AG08395 (cell line): ENCODE data around the gene WRAP73.

Source experiments
- DNase-seq: peaks from one replicate; pipeline ENCODE4 v3.0.0; 2012; ENCODE audit warnings: mixed read lengths, low spot score

WRAP73 gene

GRCh38 chr1:3611170-3612019, 38.5 kb downstream of the WRAP73 start, which contains the start of gene MEGF6:
MEGF6 (minus strand) TSS chr1:3611508; CDS start chr1:3611268, 240 bp downstream.
- peak; percentile 62 for DNase-seq

GRCh38 chr1:3610527-3611169, 39.3 kb downstream of the WRAP73 start:
- peak; percentile 29 for DNase-seq

DNA sequence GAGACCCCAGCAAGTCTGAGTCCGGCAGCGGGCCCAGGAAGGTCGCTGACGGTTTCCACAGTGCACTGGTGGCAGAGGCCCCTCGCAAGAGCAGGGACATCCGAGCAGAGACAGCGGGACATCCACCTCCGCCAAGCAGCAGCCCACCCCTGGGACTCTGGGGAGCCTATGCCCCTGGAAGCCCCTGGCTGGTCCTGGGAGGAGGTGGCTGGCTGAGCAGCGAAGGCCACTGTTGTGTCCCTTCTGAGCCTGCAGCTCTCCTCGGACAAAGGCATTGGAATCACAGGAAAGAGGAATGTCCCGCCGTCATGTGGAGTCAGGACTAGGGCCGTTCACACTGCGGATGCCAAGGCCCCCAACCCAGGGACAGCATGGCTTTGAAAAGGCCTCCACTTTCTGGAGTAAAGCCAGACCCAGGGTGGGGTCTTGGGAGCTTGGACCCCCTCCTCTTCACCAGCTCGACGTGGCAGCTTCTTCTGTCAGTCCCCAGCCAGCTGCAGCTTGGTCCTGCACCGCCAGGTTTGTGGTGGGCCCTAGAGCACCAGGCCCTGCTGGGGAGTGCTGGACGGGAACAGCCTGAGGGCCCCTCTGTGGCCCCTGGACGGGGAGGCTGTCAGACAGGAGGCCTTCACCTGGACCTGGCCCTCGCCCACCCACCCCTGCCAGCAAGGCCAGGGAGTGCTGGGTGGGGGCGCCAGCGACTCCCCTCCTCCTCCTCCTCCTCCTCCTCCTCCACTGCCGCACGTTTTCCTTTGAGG, 40.0 kb downstream of the WRAP73 start:
- no peak for DNase-seq

- DNase-seq, result no peak
These were observed 40.7 kb downstream of the WRAP73 start for GRCh38 chr1:3609016-3609768.

DNA sequence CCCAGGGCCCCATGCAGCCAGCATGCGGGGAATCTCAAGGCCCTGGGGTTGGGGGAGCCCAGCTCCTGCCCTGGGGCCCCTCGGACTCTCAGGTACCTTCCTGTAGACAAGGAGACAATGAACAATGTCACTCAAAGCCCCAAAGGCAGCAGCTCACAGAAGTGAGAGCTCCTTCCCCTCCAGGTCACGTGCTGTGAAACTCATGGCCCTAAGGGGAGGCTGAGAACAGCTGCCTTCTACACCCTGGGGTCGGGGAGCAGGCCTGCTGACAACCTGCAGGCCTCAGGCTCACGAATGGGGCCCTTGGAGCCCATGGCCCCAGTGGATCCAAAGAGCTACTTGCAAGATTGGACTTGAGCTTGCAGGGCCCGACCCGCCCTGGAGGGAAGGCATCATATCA, 41.7 kb downstream of the WRAP73 start:
- DNase-seq, result no peak

DNA sequence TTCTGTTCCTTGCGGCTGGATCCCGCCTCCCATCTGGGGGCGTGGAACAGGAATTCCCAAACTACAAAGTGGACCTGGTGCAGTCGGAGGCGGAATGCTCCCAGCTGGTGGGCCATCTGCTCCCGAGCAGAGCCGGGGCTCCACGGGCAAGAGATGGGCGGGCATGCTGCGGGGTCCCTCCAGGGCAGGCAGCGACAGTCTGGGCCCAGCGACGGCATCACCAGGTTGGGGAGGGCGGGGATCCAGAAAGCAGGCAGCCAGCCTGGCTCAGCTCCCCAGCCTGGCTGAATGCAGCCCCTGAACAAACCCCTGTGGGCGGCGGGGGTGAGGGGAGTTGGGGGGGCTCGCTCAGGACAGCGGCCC, 42.2 kb downstream of the WRAP73 start:
- no peak for DNase-seq

DNA sequence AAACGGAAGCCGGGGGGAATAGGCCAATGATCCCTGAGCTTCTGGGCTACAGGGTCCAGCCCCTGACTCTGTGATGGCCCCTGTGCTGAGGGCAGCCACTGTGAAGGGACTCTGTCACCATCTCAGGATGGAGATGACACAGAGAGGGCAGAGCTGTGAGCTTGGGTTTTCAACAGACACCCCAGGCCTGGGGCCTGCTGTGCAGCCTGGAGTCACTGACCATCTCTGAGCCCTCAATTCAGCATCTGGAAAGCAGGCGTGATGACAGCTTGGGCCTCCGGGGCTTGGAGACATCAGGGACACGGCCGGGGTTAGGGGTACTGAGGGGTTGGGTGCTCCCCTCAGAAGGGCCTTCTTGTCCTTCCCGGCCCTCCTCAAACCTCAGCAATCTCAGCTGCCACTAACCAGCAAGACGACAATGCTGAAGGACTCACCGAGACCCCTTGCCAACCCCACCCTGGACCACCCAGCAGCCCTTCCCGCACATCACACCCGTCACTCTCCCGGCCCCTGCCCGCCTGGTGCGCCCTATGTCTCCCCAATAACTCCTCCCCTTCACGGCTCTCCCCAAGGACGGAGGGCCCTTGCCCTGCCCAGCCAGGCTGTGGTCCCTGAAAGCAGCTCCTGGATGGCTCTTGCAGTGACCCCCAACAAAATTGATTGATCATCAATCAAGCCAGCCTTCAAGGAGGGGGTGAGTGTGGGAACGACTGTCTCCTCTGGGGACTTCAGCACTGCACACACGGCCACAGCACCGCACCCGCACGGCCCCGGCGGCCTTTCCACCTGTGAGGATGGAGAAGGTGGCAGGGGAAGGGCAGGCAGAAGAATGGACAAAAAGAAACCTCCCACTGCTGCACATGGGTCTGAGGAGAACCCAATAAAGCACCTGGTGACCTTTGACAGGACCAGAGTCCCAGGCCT, 42.9 kb downstream of the WRAP73 start:
- DNase-seq, result no peak

- DNase-seq, result no peak
These were observed 44.7 kb downstream of the WRAP73 start for GRCh38 chr1:3604997-3605823.

DNA sequence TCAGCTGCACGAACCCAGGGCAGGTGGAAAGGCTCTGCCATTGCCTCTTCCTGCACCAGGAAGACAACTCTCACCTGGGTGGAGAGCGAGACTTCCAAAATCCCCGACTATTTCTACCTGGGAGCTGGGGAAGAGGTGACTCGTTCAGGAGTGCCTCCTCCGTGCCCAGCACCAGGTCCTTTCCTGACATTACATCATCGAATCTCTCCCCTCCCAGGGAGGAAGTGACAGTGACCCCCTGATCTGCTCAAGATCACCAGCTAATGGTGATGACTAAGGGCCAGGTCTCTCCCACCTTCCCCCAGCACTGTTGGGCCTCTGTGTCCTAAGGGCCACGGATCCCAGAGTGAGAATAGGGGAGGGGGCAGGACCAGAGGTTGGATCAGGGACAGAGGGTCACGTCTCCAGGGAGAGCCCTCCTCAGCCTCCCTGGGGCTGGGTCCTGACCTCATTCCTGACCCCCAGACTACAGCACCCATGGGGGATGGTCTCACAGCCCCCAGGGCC, 45.4 kb downstream of the WRAP73 start:
- DNase-seq, result no peak

- no peak for DNase-seq
These were observed 46.1 kb downstream of the WRAP73 start for GRCh38 chr1:3603571-3604467.

DNA sequence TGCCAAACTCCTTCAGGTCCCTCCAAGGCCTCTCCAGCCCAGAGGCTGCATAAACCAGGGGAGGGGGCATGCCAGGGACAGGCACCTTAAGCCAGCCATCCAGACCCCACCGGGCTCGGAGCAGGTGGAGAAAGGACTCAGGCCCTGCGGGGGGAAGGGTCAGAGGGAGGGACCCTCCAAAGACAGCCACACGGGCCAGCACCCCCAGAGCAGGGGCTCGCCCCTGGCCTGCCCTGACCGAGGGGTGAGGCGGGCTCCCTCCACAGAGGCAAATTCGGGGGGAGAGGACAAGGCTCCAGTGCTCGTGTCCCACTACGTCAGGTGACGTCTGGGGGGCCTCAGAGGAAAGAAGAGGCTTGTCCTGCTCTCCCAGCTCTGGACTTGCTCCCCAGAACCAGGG, 46.7 kb downstream of the WRAP73 start:
- no peak for DNase-seq

DNA sequence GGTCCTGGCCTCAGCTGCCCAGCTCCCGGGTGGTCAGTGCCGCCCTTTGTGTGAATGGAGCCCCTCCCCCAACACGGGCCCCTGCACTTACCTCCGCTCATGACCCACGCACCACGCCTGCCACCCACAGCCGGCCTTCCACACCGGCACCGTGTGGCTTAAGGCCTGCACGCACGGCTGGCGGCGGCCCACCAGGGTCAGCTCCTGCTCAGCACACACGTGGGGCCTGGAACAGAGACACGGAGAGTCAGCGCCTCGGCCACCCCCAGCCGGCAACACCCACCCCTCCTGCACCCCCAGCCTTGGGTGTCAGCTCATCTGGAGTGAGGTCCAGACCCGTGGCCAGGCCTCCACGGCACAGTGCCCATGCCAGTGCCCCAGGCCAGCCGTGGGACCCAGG, 47.5 kb downstream of the WRAP73 start:
- DNase-seq, result no peak

DNA sequence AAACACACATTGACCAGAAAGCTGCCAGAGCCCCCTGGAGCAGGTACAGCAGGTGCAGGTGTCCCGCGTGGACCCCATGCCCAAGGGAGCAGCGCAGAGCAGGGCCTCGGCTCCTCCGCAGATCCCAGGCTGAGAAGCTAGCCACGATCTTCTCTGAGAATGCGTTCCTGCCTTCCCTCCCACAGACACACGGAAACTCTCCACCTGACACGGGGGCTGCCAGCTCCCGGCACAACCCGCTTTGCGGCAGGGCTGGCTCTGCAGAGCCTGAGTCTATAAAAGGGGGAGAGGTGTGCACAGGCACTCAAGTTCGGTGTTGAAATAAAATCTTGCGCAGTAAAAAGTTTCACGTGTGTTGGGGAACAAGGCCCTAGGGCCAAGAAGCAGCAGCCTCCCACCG, 48.2 kb downstream of the WRAP73 start:
- no peak for DNase-seq

DNA sequence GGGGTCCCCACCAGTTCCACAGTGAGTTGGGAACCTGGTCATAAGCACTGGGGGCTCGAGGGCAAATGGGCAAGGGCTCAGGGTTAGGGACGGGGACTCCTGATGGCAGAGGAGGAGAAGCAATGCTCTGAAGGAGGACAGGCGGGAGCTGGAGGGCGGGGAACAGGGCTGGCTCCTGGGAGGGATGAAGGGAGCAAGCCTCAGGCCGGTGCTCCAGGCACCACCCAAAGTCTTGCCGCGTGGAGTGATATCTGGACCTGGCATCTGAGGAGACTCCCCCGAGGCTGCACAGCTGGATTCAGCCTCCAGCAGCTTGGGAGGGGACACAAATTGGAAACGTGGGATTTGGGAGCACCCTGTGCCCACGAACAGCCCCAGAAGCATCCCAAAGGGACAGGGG, 49.5 kb downstream of the WRAP73 start:
- no peak for DNase-seq

- no peak for DNase-seq
These were observed 50.1 kb downstream of the WRAP73 start for GRCh38 chr1:3599816-3600215.

GRCh38 chr1:3599286-3599811, 50.6 kb downstream of the WRAP73 start:
- peak; percentile 18 for DNase-seq

GRCh38 chr1:3598522-3599285, 51.2 kb downstream of the WRAP73 start:
- DNase-seq, result no peak

- DNase-seq, result no peak
These were observed 51.8 kb downstream of the WRAP73 start for GRCh38 chr1:3598051-3598491.
